ENCODE measurements around the gene CEL.
A peak's percentile ranks its signal among the peaks of the same experiment; 100 is the strongest.
"Not testable (repeated sequence)": the region's sequence is repeated elsewhere in the genome, so short reads cannot be mapped to it uniquely, and the experiment has no call there.

The CEL gene

DNA sequence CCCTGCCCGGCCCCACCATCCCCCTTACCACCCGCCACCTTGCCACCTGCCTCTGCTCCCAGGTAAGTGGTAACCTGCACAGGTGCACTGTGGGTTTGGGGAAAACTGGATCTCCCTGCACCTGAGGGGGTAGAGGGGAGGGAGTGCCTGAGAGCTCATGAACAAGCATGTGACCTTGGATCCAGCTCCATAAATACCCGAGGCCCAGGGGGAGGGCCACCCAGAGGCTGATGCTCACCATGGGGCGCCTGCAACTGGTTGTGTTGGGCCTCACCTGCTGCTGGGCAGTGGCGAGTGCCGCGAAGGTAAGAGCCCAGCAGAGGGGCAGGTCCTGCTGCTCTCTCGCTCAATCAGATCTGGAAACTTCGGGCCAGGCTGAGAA, at the start of gene CEL:
TSS of gene CEL (plus strand) at position 218 of the 382 bp plus-strand sequence. CDS start at position 240, 22 bp downstream.
- DNase-seq (ENCODE audit: low read depth in 3 of 3, low spot score in 1 of 3): not testable (repeated sequence)

DNA sequence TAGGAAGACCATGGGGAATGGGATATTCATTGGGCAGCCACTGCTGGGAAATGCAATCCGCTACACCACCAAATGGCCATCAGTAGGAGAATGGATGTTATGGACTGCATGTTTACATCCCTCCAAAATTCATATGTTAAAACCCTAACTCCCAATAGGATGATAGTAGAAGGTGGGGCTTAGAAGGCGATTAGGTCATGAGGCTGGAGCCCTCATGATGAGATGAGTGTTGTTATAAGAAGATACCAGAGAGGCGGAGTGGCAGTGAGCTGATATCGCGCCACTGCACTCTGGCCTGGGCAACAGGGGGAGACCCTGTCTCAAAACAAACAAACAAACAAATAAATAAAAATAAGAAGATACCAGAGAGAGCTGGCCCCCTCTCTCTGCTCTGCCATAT, 47.1 kb upstream of the CEL start:
- DNase-seq (ENCODE audit: low read depth in 3 of 3, low spot score in 1 of 3): no peak

- DNase-seq (ENCODE audit: low read depth in 3 of 3, low spot score in 1 of 3): no peak
Observed at GRCh38 chr9:133023117-133023890, 38.5 kb upstream of the CEL start.

- DNase-seq (ENCODE audit: low read depth in 3 of 3, low spot score in 1 of 3): no peak
Observed at GRCh38 chr9:133026426-133026825, 35.4 kb upstream of the CEL start.

DNA sequence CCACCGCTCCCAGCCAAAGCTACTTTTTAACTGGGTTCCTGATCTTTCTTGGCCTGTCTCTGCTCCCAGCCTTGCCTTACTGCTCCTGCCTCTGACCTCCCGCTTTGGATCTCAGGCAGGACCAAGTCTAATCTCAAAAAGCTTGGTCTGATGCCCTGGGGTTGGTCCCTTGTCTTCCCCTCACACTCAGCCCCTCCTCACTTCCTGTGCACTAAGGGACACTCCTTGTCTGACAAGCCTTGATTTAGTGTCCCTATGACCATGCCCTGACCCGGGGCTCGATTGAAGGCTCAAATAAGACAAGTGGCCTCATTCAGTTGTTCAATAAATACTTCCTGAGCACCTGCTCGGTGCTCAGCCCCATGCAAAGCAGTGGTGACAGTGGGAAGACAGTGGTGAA, 34.6 kb upstream of the CEL start:
- no peak for DNase-seq (ENCODE audit: low read depth in 3 of 3, low spot score in 1 of 3)

- DNase-seq (ENCODE audit: low read depth in 3 of 3, low spot score in 1 of 3): no peak
Observed at GRCh38 chr9:133028221-133028620, 33.6 kb upstream of the CEL start.

DNA sequence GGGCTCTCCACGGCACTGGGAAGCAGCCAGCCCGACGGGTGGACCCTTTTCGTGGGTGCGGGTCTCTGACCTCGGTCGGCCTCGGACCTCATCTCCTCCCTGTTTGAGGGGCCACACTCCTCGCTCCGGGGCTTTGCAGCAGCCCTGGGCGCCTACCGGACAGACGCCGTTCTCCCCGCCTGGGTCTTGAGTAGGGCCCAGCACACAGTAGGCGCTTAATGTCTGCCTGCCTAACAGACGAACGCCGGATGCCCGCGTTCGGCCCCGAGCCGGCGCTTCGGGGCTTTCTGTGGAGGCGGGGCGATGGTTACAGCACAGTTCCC, 31.8 kb upstream of the CEL start:
- DNase-seq (ENCODE audit: low read depth in 3 of 3, low spot score in 1 of 3): no peak

DNA sequence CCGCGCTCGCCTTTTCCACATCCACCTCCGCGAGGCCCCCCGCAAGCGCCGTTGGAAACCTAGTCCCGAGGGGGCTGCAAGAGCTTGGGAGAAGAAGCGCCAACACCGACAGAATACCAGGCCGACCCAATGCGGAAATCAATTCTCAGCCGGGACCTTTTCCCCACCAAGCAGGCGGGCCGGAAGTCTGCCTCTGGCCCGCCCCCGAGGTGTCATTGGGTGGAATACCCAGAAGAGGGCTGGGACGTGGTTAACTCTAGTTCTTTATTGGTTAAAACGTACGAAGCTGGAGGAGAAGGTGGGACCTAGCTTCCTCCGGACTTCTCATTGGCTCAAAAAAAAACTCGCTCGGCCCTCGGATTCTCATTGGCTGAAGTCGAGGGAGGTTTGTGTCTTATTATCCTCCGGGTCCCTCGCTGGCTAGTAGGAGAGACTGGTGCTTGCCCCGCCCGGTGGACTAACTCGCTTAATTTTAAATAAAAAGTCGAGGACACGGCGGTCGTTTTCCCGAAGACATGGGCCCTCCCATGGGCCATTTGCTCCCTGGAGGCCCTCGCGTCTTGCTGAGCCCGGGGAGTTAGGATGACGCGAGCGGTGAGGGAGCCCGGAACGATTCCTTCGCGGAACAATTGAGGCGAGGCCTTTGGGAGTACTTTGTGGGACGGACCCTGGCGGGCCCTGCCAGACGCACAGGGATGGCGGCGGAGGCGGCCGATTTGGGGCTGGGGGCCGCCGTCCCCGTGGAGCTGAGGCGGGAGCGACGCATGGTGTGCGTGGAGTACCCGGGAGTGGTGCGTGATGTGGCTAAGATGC, 31.3 kb upstream of the CEL start, which contains the start of gene GTF3C5:
TSS of gene GTF3C5 (plus strand) at position 681 of the 813 bp plus-strand sequence. CDS start at position 696, 15 bp downstream.
- peak; percentile 77 to 82 (median 78) for DNase-seq (ENCODE audit: low read depth in 3 of 3, low spot score in 1 of 3)

DNA sequence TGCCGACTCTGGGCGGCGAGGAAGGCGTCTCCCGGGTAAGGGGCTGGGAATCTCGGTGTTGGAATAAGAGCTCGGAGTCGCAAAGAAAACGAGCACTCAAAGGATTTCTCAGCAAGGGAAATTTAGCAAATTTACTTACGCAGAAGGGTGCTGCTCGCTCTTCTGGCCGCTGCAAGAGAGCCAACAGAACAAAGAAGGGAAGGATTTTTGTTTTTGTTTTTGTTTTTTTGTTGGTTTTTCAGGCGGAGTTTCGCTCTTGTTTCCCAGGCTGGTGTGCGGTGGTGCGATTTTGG, 30.7 kb upstream of the CEL start:
- no peak for DNase-seq (ENCODE audit: low read depth in 3 of 3, low spot score in 1 of 3)

DNA sequence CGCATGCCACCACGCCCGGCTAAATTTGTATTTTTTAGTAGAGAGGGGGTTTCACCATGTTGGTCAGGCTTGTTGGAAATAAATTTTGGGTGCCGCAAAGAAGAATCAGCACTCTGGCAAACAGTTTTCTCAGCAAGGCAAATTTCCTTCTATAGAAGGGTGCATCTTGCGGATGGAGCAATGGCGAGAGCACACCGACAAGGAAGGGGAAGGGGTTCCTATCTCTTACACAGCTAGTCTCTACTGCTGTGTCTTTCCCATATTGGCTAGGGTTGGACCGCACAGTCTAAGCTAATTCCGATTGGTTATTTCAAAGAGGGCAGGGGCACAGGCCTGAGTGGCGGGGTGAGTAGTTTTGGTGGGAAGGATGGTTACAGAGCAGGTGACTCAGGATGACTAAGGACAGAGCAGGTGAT, 30.3 kb upstream of the CEL start:
- no peak for DNase-seq (ENCODE audit: low read depth in 3 of 3, low spot score in 1 of 3)

GRCh38 chr9:133032171-133032570, 29.6 kb upstream of the CEL start:
- DNase-seq (ENCODE audit: low read depth in 3 of 3, low spot score in 1 of 3): no peak

DNA sequence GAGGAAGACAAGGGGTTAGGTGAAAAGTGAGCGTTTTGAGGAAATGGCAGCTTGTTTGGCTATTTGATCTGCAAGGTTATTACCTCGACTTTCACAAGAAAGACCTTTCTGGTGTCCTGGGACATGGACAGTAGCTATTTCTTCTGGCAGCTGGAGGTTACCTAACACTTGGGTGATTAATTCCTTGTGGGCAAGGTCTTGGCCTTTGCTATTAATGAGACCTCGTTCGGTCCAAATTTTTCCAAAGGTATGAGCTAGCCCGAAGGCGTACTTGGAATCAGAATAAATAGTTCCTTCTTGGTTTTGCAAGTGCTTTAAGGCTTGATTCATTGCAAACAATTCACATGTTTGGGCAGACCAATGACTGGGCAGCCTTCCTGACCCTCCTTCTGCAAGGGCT, 26.1 kb upstream of the CEL start:
- DNase-seq (ENCODE audit: low read depth in 3 of 3, low spot score in 1 of 3): no peak

DNA sequence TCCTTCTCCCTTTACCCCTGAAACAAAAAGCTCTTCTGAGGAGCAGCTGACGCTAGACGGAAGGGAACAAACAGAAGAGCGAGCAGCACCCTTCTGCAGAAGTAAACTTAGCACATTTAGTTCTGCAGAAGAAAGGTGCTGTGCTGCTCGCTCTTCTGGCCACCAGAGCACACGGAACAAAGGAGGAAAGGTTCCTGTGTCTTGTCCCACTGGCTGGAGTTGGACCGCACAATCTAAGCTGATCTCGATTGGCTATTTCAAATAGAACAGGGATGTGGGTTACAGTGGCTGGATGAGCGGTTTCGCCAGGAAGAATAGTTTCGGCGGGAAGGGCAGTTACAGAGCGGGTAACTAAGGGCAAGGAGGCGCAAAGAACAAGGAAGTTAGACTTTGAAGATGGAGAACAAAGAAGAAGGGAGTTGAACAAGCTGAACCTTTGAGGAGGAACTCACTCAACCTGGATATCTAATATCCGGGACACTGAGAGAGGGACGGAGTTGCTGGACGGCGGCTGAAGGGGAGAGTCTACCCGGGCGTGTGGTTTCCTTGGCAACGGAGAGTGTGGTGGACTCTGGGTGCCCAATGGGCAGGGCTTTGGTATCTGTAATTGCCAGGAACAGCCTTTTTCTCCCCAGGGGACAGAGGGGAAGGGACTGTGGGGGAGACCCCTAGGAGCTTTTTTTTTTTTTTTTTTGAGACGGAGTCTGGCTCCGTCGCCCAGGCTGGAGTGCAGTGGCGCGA, 23.8 kb upstream of the CEL start:
- no peak for DNase-seq (ENCODE audit: low read depth in 3 of 3, low spot score in 1 of 3)

- DNase-seq (ENCODE audit: low read depth in 3 of 3, low spot score in 1 of 3): peak in 1 of 3 donors; percentile 27
Observed at GRCh38 chr9:133040892-133041479, 20.8 kb upstream of the CEL start.

- no peak for DNase-seq (ENCODE audit: low read depth in 3 of 3, low spot score in 1 of 3)
Observed at GRCh38 chr9:133041958-133042357, 19.8 kb upstream of the CEL start.

DNA sequence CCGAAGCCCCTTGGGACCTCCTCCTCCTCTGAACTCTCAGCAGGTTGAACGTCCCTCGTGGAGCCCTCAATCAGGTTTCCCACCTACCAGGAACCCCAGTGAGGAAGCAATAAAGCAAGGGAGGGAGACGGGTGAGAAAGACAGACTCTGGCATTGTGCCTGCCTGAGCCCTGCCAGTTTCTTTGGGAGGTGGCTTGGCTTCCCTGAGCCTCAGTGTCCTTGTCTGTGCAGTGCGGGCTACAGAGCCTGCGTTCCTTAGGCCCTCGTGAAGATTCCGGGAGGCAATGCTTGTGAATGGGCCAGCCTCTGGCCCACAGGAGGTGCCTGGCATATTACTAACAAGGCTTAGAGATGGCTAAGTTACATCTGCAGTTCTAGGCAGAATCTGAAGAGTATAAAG, 19.1 kb upstream of the CEL start:
- DNase-seq (ENCODE audit: low read depth in 3 of 3, low spot score in 1 of 3): no peak

DNA sequence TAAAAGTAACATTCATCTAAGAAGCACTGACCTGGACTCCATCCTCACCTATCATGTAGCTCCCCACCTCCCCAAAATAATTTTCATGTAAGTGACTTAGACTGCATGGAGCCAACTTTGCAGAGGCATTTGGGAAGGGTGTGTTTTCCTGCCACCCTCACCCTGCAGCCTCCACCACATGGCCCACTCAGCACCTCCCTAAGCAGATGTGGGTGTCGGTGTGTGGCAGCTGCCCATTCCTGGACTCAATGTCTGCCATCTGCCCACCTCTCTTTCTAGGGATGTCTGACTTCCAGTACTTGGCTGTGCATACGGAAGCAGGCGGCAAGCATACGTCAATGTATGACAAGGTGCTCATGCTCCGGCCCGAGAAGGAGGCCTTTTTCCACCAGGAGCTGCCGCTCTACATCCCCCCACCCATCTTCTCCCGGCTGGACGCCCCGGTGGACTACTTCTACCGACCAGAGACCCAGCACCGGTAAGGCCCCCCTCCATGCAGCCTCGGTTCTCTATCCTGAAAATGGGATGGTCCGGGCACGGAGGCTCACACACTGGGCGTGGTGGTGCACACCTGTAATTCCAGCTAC, 18.2 kb upstream of the CEL start:
- DNase-seq (ENCODE audit: low read depth in 3 of 3, low spot score in 1 of 3): no peak

DNA sequence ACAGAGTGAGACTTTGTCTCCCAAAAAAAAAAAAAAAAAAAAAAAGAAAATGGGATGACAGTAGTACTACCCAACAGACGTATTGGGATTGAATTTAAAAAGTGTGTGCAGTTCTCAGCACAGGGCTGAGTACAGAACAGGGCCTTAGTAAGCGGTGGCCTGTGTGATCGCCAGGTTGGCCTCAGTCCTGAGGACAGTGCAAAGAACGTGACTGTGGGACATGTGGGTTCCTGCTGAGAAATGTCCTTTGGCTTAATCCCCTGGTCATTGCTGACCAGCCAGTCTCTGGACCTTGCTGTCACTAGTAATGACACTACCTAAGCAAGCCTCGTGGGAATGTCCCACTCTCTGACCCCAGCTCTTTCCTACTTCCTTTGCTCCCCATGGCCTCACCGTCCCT, 17.7 kb upstream of the CEL start:
- no peak for DNase-seq (ENCODE audit: low read depth in 3 of 3, low spot score in 1 of 3)

- DNase-seq (ENCODE audit: low read depth in 3 of 3, low spot score in 1 of 3): no peak
Observed at GRCh38 chr9:133044661-133045060, 17.1 kb upstream of the CEL start.

DNA sequence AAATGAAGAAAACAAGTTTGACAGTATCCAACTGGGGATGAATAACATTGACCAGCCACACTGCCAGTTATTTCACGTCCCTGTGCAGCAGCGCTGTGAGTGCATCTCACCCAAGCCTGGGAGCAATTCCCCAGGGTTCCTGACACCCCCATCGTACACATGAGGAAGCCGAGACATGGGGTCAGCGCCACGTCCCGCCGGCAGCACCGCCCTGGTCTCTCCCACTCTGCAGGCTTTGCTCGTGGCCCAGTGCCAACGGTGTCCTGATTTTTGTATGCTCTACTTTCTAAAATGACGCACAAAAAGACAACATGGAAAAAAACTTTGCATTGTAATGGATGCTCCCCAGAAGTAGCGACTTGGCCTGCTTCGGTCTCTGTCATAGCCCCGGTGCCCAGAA, 16.6 kb upstream of the CEL start:
- no peak for DNase-seq (ENCODE audit: low read depth in 3 of 3, low spot score in 1 of 3)

GRCh38 chr9:133046196-133046899, 15.4 kb upstream of the CEL start:
- DNase-seq (ENCODE audit: low read depth in 3 of 3, low spot score in 1 of 3): no peak

Data from stimulated activated CD4-positive, alpha-beta T cell treated with anti-CD3 and anti-CD28 coated beads, TNF-alpha, amount 100 ng/mL, for 1 hour (primary cell).